ENCODE data around the gene HK2. TPM values are rescaled to one million over a fixed set of nuclear protein-coding genes. Genes with fewer than 3 reads are reported as not detected.

Gene HK2
- total RNA-seq, 2 experiments from 2014 or later: 32.2 to 45.8 TPM

DNA sequence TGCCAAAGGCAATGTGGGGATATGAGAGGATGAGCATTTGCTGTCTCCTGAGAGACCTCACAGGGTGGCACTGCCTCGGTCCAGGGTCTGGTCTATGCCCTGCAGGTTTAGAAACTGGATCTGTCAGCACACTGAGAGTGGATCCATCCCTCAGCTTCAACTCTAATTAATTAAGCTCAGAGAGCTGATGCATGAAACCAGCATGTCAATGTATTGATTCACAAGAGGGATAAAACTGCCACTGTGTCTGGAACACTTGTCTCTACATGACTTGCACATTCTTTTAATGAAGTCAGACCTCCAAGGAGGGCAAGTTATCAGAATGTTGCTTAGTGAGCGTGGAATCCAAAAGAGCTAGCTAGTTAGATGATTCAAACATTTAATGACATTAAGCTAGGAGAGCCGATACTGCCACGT lies 102.1 kb downstream of the HK2 start:
- H3K4me1 Mint-ChIP-seq: no peaks in the 10 kb centered on the region
- no peak for ATAC-seq
- no peak overlapping the region for H3K27ac Mint-ChIP-seq
- no peak overlapping the region for H3K4me3 Mint-ChIP-seq
- DNase-seq: no peak
- H3K27me3 Mint-ChIP-seq: peaks cover 26% of the 10 kb centered on the region
- CTCF ChIA-PET: interaction anchor here (1.4 kb wide), 1 partner anchor 9 kb away, joined by 4 read pairs; no protein-coding TSS in a partner anchor
- peaks cover 4% of the 10 kb centered on the region for H3K36me3 Mint-ChIP-seq
- no peaks in the 10 kb centered on the region for H3K9me3 Mint-ChIP-seq (ENCODE audit: low read depth)

GRCh38 chr2:74937221-74937880 lies 103.4 kb downstream of the HK2 start:
- CTCF ChIA-PET: no interaction called here
- Mint-ChIP-seq H3K27me3 (peaks cover 26% of the 10 kb centered on the region), H3K36me3 (peaks cover 4% of the 10 kb centered on the region), H3K4me1 (no peaks in the 10 kb centered on the region), H3K9me3 (ENCODE audit: low read depth) (no peaks in the 10 kb centered on the region), H3K27ac (no peak overlapping the region), H3K4me3 (no peak overlapping the region)
- no peak for DNase-seq
- no peak for ATAC-seq

DNA sequence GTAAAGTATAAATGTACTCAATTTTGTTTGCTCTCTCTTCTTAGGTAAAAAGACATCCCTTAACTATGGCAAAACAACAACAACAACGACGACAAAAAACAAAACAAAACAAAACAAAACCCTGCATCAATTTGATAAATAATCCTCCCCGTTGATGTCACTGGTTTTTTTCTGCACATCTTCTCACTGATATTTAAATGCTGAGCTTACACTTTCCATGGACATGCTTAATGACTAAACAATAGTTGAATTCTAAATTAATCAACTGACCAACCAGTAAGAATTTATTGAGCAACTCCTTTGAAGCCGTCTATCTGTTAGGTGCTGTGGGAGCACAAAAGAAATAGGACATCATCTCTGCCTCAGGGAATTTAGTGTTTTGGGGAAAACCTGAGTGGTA lies 104.3 kb downstream of the HK2 start:
- DNase-seq (no peak), ATAC-seq (no peak)
- no peak overlapping the region for H3K27ac Mint-ChIP-seq
- peaks cover 6% of the 10 kb centered on the region for H3K36me3 Mint-ChIP-seq
- H3K27me3 Mint-ChIP-seq: peaks cover 23% of the 10 kb centered on the region
- H3K9me3 Mint-ChIP-seq (ENCODE audit: low read depth): no peaks in the 10 kb centered on the region
- no peak overlapping the region for H3K4me3 Mint-ChIP-seq
- no peaks in the 10 kb centered on the region for H3K4me1 Mint-ChIP-seq
- CTCF ChIA-PET: no interaction called here

DNA sequence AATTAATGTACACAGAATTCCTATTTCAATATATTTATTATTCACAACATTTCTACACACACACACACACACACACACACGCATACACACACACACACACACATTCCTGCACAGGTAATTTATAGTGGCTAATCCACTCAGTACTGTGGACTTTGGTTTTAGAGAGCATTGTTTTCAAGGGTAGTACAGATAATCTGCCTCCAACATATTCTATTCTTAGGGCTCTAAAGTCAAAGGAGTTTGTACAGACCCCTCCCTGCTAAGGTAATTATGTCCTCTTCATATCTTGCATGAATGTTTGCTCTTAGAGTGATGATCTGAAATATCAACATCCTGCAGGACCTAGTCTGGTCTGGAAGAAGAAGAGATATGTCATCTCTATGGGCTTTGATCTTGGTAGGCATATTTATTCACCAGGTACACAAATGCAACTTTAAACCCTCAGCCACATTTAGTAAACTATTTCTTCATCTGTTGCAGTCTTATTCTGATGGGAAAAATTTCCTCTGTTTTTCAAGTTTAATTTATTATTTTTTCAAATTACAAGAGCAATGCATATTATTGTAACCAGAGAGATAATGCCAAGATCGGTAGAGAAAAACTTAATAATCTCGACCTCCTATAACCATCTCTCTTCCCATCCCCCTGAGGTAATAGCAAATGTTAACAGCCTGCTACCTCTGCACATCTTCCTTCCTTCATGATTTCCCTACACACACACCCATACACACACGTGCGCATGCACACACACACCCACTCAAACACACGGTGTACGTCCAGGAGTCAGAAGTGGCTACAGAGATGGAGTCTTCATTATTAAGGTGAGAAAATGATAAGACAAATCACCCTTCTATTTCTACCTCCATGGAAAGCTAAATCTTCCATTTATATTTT lies 106.2 kb downstream of the HK2 start:
- peaks cover 8% of the 10 kb centered on the region for H3K4me1 Mint-ChIP-seq
- H3K4me3 Mint-ChIP-seq: no peak overlapping the region
- ATAC-seq (no peak), DNase-seq (no peak)
- peaks cover 10% of the 10 kb centered on the region for H3K36me3 Mint-ChIP-seq
- no peak overlapping the region for H3K27ac Mint-ChIP-seq
- CTCF ChIA-PET: no interaction called here
- peaks cover 17% of the 10 kb centered on the region for H3K27me3 Mint-ChIP-seq
- no peaks in the 10 kb centered on the region for H3K9me3 Mint-ChIP-seq (ENCODE audit: low read depth)

DNA sequence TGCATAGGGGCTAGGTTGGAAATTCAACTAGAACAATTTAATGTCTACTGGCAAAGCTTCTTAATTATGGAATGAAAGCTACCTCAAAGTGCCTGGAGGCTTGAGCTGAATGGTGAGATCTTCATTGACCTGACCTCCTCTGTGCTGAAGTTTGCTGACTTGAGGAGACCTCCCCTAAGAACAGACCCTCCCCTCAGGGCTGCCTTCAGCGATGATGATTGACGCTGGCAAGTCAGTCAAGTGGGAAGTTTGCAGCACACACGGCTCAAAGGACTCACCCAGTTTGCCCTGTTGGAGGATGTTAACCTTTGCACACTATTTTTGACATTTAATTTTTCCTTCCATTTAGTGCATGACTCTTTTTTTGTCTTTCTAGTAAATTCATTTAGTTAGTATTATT lies 107.4 kb downstream of the HK2 start:
- DNase-seq (no peak), ATAC-seq (no peak)
- peaks cover 14% of the 10 kb centered on the region for H3K27me3 Mint-ChIP-seq
- H3K36me3 Mint-ChIP-seq: peaks cover 11% of the 10 kb centered on the region
- no peak overlapping the region for H3K4me3 Mint-ChIP-seq
- no peak overlapping the region for H3K27ac Mint-ChIP-seq
- CTCF ChIA-PET: interaction anchor here (1.4 kb wide), 1 partner anchor 226 kb away, joined by 3 read pairs; no protein-coding TSS in a partner anchor
- H3K9me3 Mint-ChIP-seq (ENCODE audit: low read depth): no peaks in the 10 kb centered on the region
- peaks cover 15% of the 10 kb centered on the region for H3K4me1 Mint-ChIP-seq

GRCh38 chr2:74942263-74942662 lies 108.3 kb downstream of the HK2 start:
- CTCF ChIA-PET: interaction anchor here (1.0 to 1.4 kb wide), 3 partner anchors 11 to 227 kb away, joined by 3 to 5 read pairs (median 3); no protein-coding TSS in a partner anchor
- peaks cover 7% of the 10 kb centered on the region for H3K27me3 Mint-ChIP-seq
- ATAC-seq (no peak), DNase-seq (no peak)
- H3K4me3 Mint-ChIP-seq: no peak overlapping the region
- peaks cover 15% of the 10 kb centered on the region for H3K4me1 Mint-ChIP-seq
- H3K9me3 Mint-ChIP-seq (ENCODE audit: low read depth): no peaks in the 10 kb centered on the region
- H3K27ac Mint-ChIP-seq: no peak overlapping the region
- H3K36me3 Mint-ChIP-seq: peaks cover 14% of the 10 kb centered on the region

Other genes with a start within 250 kb of the HK2 start
- gene M1AP, start 185.8 kb upstream of the HK2 start, total RNA-seq: not detected
- gene SEMA4F, start 179.9 kb upstream of the HK2 start, total RNA-seq: 1 to 10 TPM; 4.1 to 6.8 TPM
- 10 to 100 TPM; 46.9 to 49.3 TPM for gene POLE4, start 124.5 kb downstream of the HK2 start, total RNA-seq